Body of pancreas (tissue), 4 donors: Measurements from ENCODE around the gene SNRNP27.

Experiments
- POLR2A ChIP-seq, 3 donors: fragments of 450-650 bp; IDR thresholded peaks; one replicate each; pipeline ENCODE4 v1.6.1; 2016; ENCODE audit warnings: antibody characterized with exemption in 3 of 3, mild to moderate bottlenecking in 2 of 3
- TF ChIP-seq, protein P1 (sequence below), 7 experiments: fragments of 450-650 bp in 4 of 7; fragments of 200-600 bp in 3 of 7; sonication (generic) in 3 of 7; IDR thresholded peaks; one replicate each; pipeline ENCODE4 v1.5.1; 2016 to 2019; ENCODE audit warnings: antibody characterized with exemption in 7 of 7

DNA sequence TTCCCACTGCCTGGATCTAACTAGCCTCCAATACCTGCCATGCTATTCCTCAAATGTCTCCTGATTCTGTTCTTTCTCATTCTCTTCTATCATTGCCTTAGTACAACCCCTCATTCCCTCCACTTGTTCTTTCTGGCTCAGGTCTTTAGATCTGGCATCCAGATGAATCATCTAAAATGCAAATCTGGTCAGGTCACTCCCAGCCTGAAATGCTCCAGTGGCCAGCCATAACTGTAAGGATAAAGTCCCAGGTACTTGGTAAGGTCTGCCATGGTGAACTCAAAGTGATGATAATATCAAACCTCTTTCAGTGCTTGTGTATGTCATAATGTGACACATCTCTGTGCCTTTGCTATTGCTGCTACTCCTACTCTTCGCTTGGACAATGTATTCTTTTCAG, 2.9 kb upstream of the SNRNP27 start:
- TF ChIP-seq POLR2A (IDR thresholded peaks at IDR 0.05), result no peak
- TF ChIP-seq, protein P1, sequence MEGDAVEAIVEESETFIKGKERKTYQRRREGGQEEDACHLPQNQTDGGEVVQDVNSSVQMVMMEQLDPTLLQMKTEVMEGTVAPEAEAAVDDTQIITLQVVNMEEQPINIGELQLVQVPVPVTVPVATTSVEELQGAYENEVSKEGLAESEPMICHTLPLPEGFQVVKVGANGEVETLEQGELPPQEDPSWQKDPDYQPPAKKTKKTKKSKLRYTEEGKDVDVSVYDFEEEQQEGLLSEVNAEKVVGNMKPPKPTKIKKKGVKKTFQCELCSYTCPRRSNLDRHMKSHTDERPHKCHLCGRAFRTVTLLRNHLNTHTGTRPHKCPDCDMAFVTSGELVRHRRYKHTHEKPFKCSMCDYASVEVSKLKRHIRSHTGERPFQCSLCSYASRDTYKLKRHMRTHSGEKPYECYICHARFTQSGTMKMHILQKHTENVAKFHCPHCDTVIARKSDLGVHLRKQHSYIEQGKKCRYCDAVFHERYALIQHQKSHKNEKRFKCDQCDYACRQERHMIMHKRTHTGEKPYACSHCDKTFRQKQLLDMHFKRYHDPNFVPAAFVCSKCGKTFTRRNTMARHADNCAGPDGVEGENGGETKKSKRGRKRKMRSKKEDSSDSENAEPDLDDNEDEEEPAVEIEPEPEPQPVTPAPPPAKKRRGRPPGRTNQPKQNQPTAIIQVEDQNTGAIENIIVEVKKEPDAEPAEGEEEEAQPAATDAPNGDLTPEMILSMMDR (IDR thresholded peaks at IDR 0.05), result no peak
